PFSK-1 (cell line): ENCODE data around the gene CD14.

Experiments used
- FOXP2 ChIP-seq: optimal IDR thresholded peaks from 2 replicates; pipeline ENCODE3; 2011; ENCODE audit warnings: borderline replicate concordance, control low read depth, inconsistent platforms; ENCODE audit not compliant: insufficient read depth; ENCODE audit errors: extremely low read length, extremely low read depth
- POLR2AphosphoS5 ChIP-seq: IDR thresholded peaks from 2 replicates; pipeline ENCODE4 v1.6.1; 2012; ENCODE audit warnings: low read depth, mild to moderate bottlenecking, control low read depth, low read length, moderate library complexity
- SIN3A ChIP-seq: IDR thresholded peaks from 2 replicates; pipeline ENCODE4 v1.6.1; 2012; ENCODE audit warnings: mild to moderate bottlenecking, low read length, moderate library complexity, borderline replicate concordance; ENCODE audit not compliant: insufficient read depth
- TAF1 ChIP-seq: IDR thresholded peaks from 2 replicates; pipeline ENCODE4 v1.6.1; 2012; ENCODE audit warnings: low read length, control low read depth, borderline replicate concordance; ENCODE audit not compliant: insufficient read depth
- TF ChIP-seq, protein P1 (sequence below), 2 experiments: IDR thresholded peaks; 2 replicates each; pipeline versions ENCODE4 v1.6.1 to v1.8.0; 2011 to 2012; ENCODE audit warnings: low read depth in 2 of 2, low read length in 2 of 2, control low read depth in 1 of 2, inconsistent platforms in 1 of 2, mild to moderate bottlenecking in 1 of 2, moderate library complexity in 1 of 2; ENCODE audit not compliant: insufficient read depth in 1 of 2

CD14 gene

GRCh38 chr5:140633501-140633900 lies 526 bp upstream of the CD14 start:
- TF ChIP-seq SIN3A (no peak), TAF1 (no peak), FOXP2 (no peak), POLR2AphosphoS5 (no peak)

GRCh38 chr5:140632366-140633020 lies 482 bp downstream of the CD14 start:
- TF ChIP-seq FOXP2 = no peak
- no peak for TF ChIP-seq SIN3A
- no peak for TF ChIP-seq TAF1
- no peak for TF ChIP-seq POLR2AphosphoS5
- TF ChIP-seq, protein P1, sequence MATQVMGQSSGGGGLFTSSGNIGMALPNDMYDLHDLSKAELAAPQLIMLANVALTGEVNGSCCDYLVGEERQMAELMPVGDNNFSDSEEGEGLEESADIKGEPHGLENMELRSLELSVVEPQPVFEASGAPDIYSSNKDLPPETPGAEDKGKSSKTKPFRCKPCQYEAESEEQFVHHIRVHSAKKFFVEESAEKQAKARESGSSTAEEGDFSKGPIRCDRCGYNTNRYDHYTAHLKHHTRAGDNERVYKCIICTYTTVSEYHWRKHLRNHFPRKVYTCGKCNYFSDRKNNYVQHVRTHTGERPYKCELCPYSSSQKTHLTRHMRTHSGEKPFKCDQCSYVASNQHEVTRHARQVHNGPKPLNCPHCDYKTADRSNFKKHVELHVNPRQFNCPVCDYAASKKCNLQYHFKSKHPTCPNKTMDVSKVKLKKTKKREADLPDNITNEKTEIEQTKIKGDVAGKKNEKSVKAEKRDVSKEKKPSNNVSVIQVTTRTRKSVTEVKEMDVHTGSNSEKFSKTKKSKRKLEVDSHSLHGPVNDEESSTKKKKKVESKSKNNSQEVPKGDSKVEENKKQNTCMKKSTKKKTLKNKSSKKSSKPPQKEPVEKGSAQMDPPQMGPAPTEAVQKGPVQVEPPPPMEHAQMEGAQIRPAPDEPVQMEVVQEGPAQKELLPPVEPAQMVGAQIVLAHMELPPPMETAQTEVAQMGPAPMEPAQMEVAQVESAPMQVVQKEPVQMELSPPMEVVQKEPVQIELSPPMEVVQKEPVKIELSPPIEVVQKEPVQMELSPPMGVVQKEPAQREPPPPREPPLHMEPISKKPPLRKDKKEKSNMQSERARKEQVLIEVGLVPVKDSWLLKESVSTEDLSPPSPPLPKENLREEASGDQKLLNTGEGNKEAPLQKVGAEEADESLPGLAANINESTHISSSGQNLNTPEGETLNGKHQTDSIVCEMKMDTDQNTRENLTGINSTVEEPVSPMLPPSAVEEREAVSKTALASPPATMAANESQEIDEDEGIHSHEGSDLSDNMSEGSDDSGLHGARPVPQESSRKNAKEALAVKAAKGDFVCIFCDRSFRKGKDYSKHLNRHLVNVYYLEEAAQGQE (IDR thresholded peaks at IDR 0.05; ENCODE audit: insufficient read depth in 1 of 2, low read depth in 2 of 2, low read length in 2 of 2) = no peak

GRCh38 chr5:140631831-140632365 lies 1.1 kb downstream of the CD14 start:
- TF ChIP-seq TAF1 = no peak
- no peak for TF ChIP-seq SIN3A
- TF ChIP-seq POLR2AphosphoS5 = no peak
- TF ChIP-seq, protein P1 (IDR thresholded peaks at IDR 0.05; ENCODE audit: insufficient read depth in 1 of 2, low read depth in 2 of 2, low read length in 2 of 2) = no peak
- TF ChIP-seq FOXP2 = no peak

- TF ChIP-seq SIN3A = no peak
- TF ChIP-seq FOXP2 = no peak
- no peak for TF ChIP-seq TAF1
- TF ChIP-seq, protein P1 (IDR thresholded peaks at IDR 0.05; ENCODE audit: insufficient read depth in 1 of 2, low read depth in 2 of 2, low read length in 2 of 2) = no peak
- no peak for TF ChIP-seq POLR2AphosphoS5
These were observed 1.9 kb downstream of the CD14 start for GRCh38 chr5:140631036-140631417.

GRCh38 chr5:140630292-140631035 lies 2.5 kb downstream of the CD14 start:
- no peak for TF ChIP-seq POLR2AphosphoS5
- TF ChIP-seq, protein P1 (IDR thresholded peaks at IDR 0.05; ENCODE audit: insufficient read depth in 1 of 2, low read depth in 2 of 2, low read length in 2 of 2) = no peak
- TF ChIP-seq TAF1 = no peak
- TF ChIP-seq SIN3A = no peak
- TF ChIP-seq FOXP2 = no peak
